IMR-90 (cell line): ENCODE results near the gene IRAK4. TPM values are rescaled to one million over a fixed set of nuclear protein-coding genes. Genes with fewer than 3 reads are reported as not detected.

Experiments used
- ATAC-seq: fragments of 200-7000 bp; cut with Tn5 transposase; 2 replicates; pipeline ENCODE4 v1.9.1; 2020; ENCODE audit warnings: low read depth, mild to moderate bottlenecking, moderate library complexity
- BruUV-seq: library from RNA; stranded (reverse); fragments of 400-500 nt; replicated peaks from 2 replicates; lab custom pipeline; 2021; lab: Mats Ljungman, UMichigan
- CTCF ChIA-PET: fragments of 300-600 bp; formaldehyde crosslinking; extraction: SDS; loops from one replicate; lab custom pipeline; 2021; ENCODE audit warnings: antibody characterized with exemption; lab: Yijun Ruan, JAX
- POLR2A ChIA-PET: fragments of 300-600 bp; sonication (Branson Sonifier 250); formaldehyde crosslinking; loops from one replicate; lab custom pipeline; 2022; ENCODE audit warnings: antibody characterized with exemption; ENCODE audit not compliant: unreplicated experiment; lab: Charles Lee
- DNase-seq: peaks from one replicate; pipeline ENCODE4 v3.0.0; 2013
- H2AFZ ChIP-seq: replicated peaks from 2 replicates; pipeline ENCODE3; 2013; ENCODE audit warnings: low read length, mild to moderate bottlenecking; ENCODE audit not compliant: poor library complexity
- H2AK5ac ChIP-seq: 2 replicates; pipeline ENCODE4 v1.6.1; 2013; ENCODE audit warnings: low read depth, low read length, inconsistent platforms
- H2AK9ac ChIP-seq: replicated peaks from 2 replicates; pipeline ENCODE3; 2013; ENCODE audit warnings: mild to moderate bottlenecking, low read depth, low read length, moderate library complexity; ENCODE audit not compliant: poor library complexity
- H2BK120ac ChIP-seq: 2 replicates; pipeline ENCODE4 v1.6.1; 2013; ENCODE audit warnings: low read depth, low read length, inconsistent platforms
- H2BK15ac ChIP-seq: 3 replicates; pipeline ENCODE4 v1.6.1; 2013; ENCODE audit warnings: low read depth, low read length, inconsistent platforms
- H2BK20ac ChIP-seq: 2 replicates; pipeline ENCODE4 v1.6.1; 2013; ENCODE audit warnings: low read depth, mild to moderate bottlenecking, inconsistent platforms, low read length, moderate library complexity
- H2BK5ac ChIP-seq: 2 replicates; pipeline ENCODE4 v1.6.1; 2013; ENCODE audit warnings: mild to moderate bottlenecking, low read depth, low read length, inconsistent platforms; ENCODE audit not compliant: poor library complexity, severe bottlenecking
- H3K14ac ChIP-seq: replicated peaks from 2 replicates; pipeline ENCODE4 v1.6.1; 2013; ENCODE audit warnings: low read depth, low read length, inconsistent platforms
- H3K18ac ChIP-seq: 2 replicates; pipeline ENCODE4 v1.6.1; 2013; ENCODE audit warnings: low read depth, low read length, control low read depth
- H3K23ac ChIP-seq: 2 replicates; pipeline ENCODE4 v1.6.1; 2013; ENCODE audit warnings: low read depth, low read length, inconsistent platforms
- H3K27ac ChIP-seq: 2 replicates; pipeline ENCODE4 v1.5.1; 2013; ENCODE audit warnings: mild to moderate bottlenecking, control low read depth, low read length; ENCODE audit not compliant: insufficient read depth
- H3K27me3 ChIP-seq: 2 replicates; pipeline ENCODE4 v1.6.1; 2013; ENCODE audit warnings: low read length; ENCODE audit not compliant: control insufficient read depth, insufficient read depth
- H3K36me3 ChIP-seq: 2 replicates; pipeline ENCODE4 v1.6.1; 2013; ENCODE audit warnings: low read length, mixed read lengths; ENCODE audit not compliant: control insufficient read depth, insufficient read depth
- H3K4ac ChIP-seq: 2 replicates; pipeline ENCODE4 v1.6.1; 2013; ENCODE audit warnings: low read depth, low read length, inconsistent platforms
- H3K4me1 ChIP-seq: 2 replicates; pipeline ENCODE4 v1.6.1; 2013; ENCODE audit warnings: low read length, mixed read lengths; ENCODE audit not compliant: control insufficient read depth, insufficient read depth
- H3K4me2 ChIP-seq: 2 replicates; pipeline ENCODE4 v1.6.1; 2013; ENCODE audit warnings: low read depth, mild to moderate bottlenecking, control low read depth, low read length, moderate library complexity
- H3K4me3 ChIP-seq: 2 replicates; pipeline ENCODE4 v1.5.1; 2013; ENCODE audit warnings: low read depth, mild to moderate bottlenecking, control low read depth, low read length, moderate library complexity; ENCODE audit not compliant: insufficient read depth
- H3K56ac ChIP-seq: 2 replicates; pipeline ENCODE4 v1.6.1; 2013; ENCODE audit warnings: low read length, inconsistent platforms; ENCODE audit not compliant: insufficient read depth; ENCODE audit errors: extremely low read depth
- H3K79me1 ChIP-seq, 2 experiments: 2 replicates each; pipeline ENCODE4 v1.6.1; 2013; ENCODE audit warnings: low read length in 2 of 2, inconsistent platforms in 1 of 2, low read depth in 1 of 2
- H3K9ac ChIP-seq: 2 replicates; pipeline ENCODE4 v1.6.1; 2013; ENCODE audit warnings: low read depth, low read length, control low read depth
- H3K9me1 ChIP-seq: 2 replicates; pipeline ENCODE4 v1.6.1; 2013; ENCODE audit warnings: low read length, inconsistent platforms; ENCODE audit not compliant: insufficient read depth
- H3K9me3 ChIP-seq: 2 replicates; pipeline ENCODE4 v1.6.1; 2013; ENCODE audit warnings: low read length; ENCODE audit not compliant: control insufficient read depth, insufficient read depth
- H4K20me1 ChIP-seq: 2 replicates; pipeline ENCODE4 v1.6.1; 2013; ENCODE audit warnings: low read length, inconsistent platforms; ENCODE audit not compliant: insufficient read depth
- H4K5ac ChIP-seq: 2 replicates; pipeline ENCODE4 v1.6.1; 2013; ENCODE audit warnings: mild to moderate bottlenecking, low read depth, low read length, control low read depth
- H4K8ac ChIP-seq, 2 experiments: 2 replicates each; pipeline ENCODE4 v1.6.1; 2013; ENCODE audit warnings: low read depth in 2 of 2, low read length in 2 of 2, control low read depth in 1 of 2, inconsistent platforms in 1 of 2
- H4K91ac ChIP-seq: 2 replicates; pipeline ENCODE4 v1.6.1; 2013; ENCODE audit warnings: low read depth, low read length, inconsistent platforms; ENCODE audit not compliant: insufficient read depth
- CEBPB ChIP-seq: IDR thresholded peaks from 2 replicates; pipeline ENCODE4 v1.6.1; 2012; ENCODE audit warnings: low read depth, low read length, improper control_type of control experiment
- CTCF ChIP-seq: conservative IDR thresholded peaks from 2 replicates; pipeline ENCODE4 v1.5.1; 2012; ENCODE audit warnings: mild to moderate bottlenecking, low read depth, low read length, improper control_type of control experiment
- MAFK ChIP-seq: IDR thresholded peaks from 2 replicates; pipeline ENCODE4 v1.6.1; 2012; ENCODE audit warnings: low read depth, low read length, improper control_type of control experiment
- MAZ ChIP-seq: IDR thresholded peaks from 2 replicates; pipeline ENCODE4 v1.6.1; 2012; ENCODE audit warnings: low read depth, mild to moderate bottlenecking, low read length, improper control_type of control experiment, moderate library complexity, borderline replicate concordance
- MXI1 ChIP-seq: IDR thresholded peaks from 2 replicates; pipeline ENCODE4 v1.6.1; 2012; ENCODE audit warnings: low read depth, mild to moderate bottlenecking, low read length, moderate library complexity, borderline replicate concordance
- NFE2L2 ChIP-seq: fragments of 150-350 bp; IDR thresholded peaks from 2 replicates; pipeline ENCODE4 v1.6.1; 2016; ENCODE audit warnings: low read depth, mild to moderate bottlenecking, low read length
- POLR2A ChIP-seq: IDR thresholded peaks from 2 replicates; pipeline ENCODE4 v1.6.1; 2012; ENCODE audit warnings: mild to moderate bottlenecking, low read depth, low read length
- SMC3 ChIP-seq: fragments of 150-350 bp; IDR thresholded peaks from 2 replicates; pipeline ENCODE4 v1.6.1; 2016; ENCODE audit warnings: low read depth, mild to moderate bottlenecking, antibody characterized with exemption, low read length, moderate library complexity
- WGBS, 2 experiments: methylation state at CpG; one replicate each; pipeline versions ENCODE4 v1.1.5 to v1.1.7; 2013; ENCODE audit warnings: missing lambda C conversion rate in 2 of 2; ENCODE audit not compliant: insufficient read length in 1 of 2; ENCODE audit errors: extremely low coverage in 2 of 2; 5-methylcytosine and 5-hydroxymethylcytosine counted together
- dilution Hi-C: fragments of 300-500 bp; cut with HindIII; formaldehyde crosslinking; loops from one replicate; pipeline ENCODE4 v1.14.3; 2018; ENCODE audit warnings: low sequenced_read_pairs; ENCODE audit not compliant: unreplicated experiment
- in situ Hi-C: fragments of 300-500 bp; cut with MboI; formaldehyde crosslinking; loops from 3 replicates; pipeline ENCODE4 v1.14.3; 2019; ENCODE audit warnings: low sequenced_read_pairs, inconsistent platforms, mixed read lengths
- intact Hi-C: fragments of 100-400 bp; cut with micrococcal nuclease; formaldehyde crosslinking; loops from 2 replicates; pipeline ENCODE4 v1.10.0; 2022
- polyA plus RNA-seq, 3 experiments: library from polyadenylated mRNA; depleted of rRNA; stranded (reverse); fragments of >200 nt; gene quantifications; 2 replicates each; pipeline ENCODE4 v1.2.3, GENCODE V29; 2012; ENCODE audit warnings: low replicate concordance in 1 of 3
- total RNA-seq: library from RNA; depleted of rRNA; stranded (reverse); fragments of >200 nt; gene quantifications from 2 replicates; pipeline ENCODE4 v1.2.3, GENCODE V29; 2012

IRAK4 gene
- total and polyA plus RNA-seq, 2 of the 4 experiments (the other 2 are of a cell fraction): 12.6 to 27.6 TPM

DNA sequence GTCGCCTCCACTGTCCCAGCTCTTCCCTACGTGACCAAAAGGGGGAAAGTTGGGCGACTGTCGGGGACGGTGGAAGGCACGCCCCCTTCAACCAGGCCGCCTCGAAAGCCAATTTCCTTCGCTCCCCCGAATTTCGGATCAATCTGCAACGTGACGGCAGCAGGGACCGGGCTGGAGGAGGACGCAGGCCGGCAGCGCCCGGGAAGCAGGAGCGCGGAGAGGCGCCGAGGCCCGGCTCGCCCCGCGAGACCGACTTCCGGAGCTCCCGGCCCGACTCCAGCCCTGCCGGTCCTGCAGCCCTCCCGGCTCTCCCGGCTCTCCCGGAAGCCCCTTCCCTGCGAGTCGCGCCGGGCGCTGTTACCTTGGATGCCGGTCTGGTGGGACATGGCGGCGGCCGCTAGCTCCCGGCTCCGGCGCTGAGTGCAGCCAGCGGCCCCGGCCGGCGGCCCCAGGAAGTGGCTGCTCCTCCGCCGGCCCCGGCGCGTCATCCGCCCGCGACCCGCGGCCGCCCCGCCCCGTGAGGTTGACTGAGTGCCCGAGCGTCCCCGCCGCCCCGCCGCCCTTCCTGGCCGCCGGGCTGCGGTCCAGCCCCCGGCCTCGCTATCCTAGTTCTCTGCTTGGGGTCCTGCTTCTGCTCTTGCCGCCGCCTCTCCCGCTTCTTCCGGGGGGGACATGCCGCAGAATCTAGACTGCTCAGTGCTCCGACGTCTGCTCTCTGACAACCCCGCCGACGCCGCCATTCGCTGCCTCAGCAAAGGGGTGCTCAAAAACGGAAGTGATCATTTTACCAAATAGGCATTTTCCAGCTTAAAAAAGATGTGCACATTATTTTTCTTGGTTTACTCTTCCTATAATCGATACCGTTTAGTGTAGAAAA, 47.3 kb downstream of the IRAK4 start, which contains the start of gene TWF1:
Gene TWF1, minus strand, starts transcription at position 458 of the 877 bp plus-strand sequence. Its CDS starts 72 bp downstream, at position 386.
- Histone ChIP-seq H4K8ac (peak within 1 kb of the TSS; percentile 92 to 98), H3K23ac (peak within 1 kb of the TSS; percentile 91), H2AK5ac (peak within 1 kb of the TSS; percentile 80), H4K5ac (peak within 1 kb of the TSS; percentile 88), H3K9me1 (no peaks in the 10 kb centered on the region), H3K4ac (peak within 1 kb of the TSS; percentile 95), H3K9ac (peak within 1 kb of the TSS; percentile 89), H3K56ac (peak within 1 kb of the TSS; percentile 93), H2AFZ (peak within 1 kb of the TSS; percentile 98), H3K14ac (peak within 1 kb of the TSS; percentile 87), H2BK5ac (peak within 1 kb of the TSS; percentile 89), H3K27me3 (no peaks in the 10 kb centered on the region; the same call in 1 of the 2 replicates), H3K9me3 (no peaks in the 10 kb centered on the region), H2BK20ac (no peak within 1 kb of the TSS), H3K79me1 (peaks cover 0 to 19% of the 10 kb centered on the region in 2 experiments; a peak in 2 of 4 replicates), H3K18ac (peak within 1 kb of the TSS; percentile 84), H2AK9ac (peak within 1 kb of the TSS; percentile 85), H3K4me2 (peak within 1 kb of the TSS; percentile 99), H3K27ac (peak within 1 kb of the TSS; percentile 91), H4K91ac (peak within 1 kb of the TSS; percentile 86), H3K36me3 (no peaks in the 10 kb centered on the region), H2BK120ac (peak within 1 kb of the TSS; percentile 84), H3K4me1 (no peaks in the 10 kb centered on the region), H4K20me1 (no peaks in the 10 kb centered on the region), H2BK15ac (no peak within 1 kb of the TSS), H3K4me3 (peak within 1 kb of the TSS; percentile 89)
- ATAC-seq (peak; percentile 98), DNase-seq (peak; percentile 70)
- WGBS, 2 experiments: 2% methylated on average over 30 of the region's 89 CpGs; no CpG with 5 or more reads in 1 of the 2 experiments
- dilution Hi-C loops (no loop called here), intact Hi-C loops (loop anchor here (2.0 kb wide), 2 partner anchors 47 to 77 kb away; partner anchors contain the start of genes IRAK4 and PUS7L), in situ Hi-C loops (loop anchor here (5.0 kb wide), 1 partner anchor 76 kb away; no protein-coding TSS in a partner anchor)
- POLR2A ChIA-PET: interaction anchor here (1.2 kb wide), 1 partner anchor 11 kb away, joined by 4 read pairs; no protein-coding TSS in a partner anchor
- CTCF ChIA-PET: interaction anchor here (1.2 to 2.6 kb wide), 3 partner anchors 11 to 77 kb away, joined by 6 to 7 read pairs (median 7); no protein-coding TSS in a partner anchor
- TF ChIP-seq CEBPB: no peak
- TF ChIP-seq MAFK: peak; percentile 83
- peak; percentile 80; the same call in 1 of the 2 replicates for TF ChIP-seq MAZ
- TF ChIP-seq NFE2L2: no peak
- TF ChIP-seq SMC3: peak; percentile 18; the same call in 1 of the 2 replicates
- TF ChIP-seq MXI1: 0 out of 2 replicates have a peak, but pooled peaks have one; percentile 36
- peak; percentile 73 for TF ChIP-seq POLR2A
- TF ChIP-seq CTCF: peak; percentile 30
- BruUV-seq: no TSS peak
